Stimulated activated CD8-positive, alpha-beta memory T cell treated with anti-CD3 and anti-CD28 coated beads, Interleukin-12 subunit alpha, Interleukin-12 subunit beta, amount 100 ng/mL, for 24 hours (primary cell): ENCODE measurements around the gene ADGRA3.
"Not testable (repeated sequence)": the region's sequence is repeated elsewhere in the genome, so short reads cannot be mapped to it uniquely, and the experiment has no call there.

Experiments used
- DNase-seq: peaks from one replicate; pipeline ENCODE4 v3.0.0-alpha.2; 2020; ENCODE audit errors: extremely low read depth

Gene ADGRA3

GRCh38 chr4:22444813-22445212, 71.1 kb downstream of the ADGRA3 start:
- DNase-seq: no peak

- no peak for DNase-seq
Measured at GRCh38 chr4:22442956-22443355, 72.9 kb downstream of the ADGRA3 start.

GRCh38 chr4:22440999-22441398, 74.9 kb downstream of the ADGRA3 start:
- no peak for DNase-seq

- no peak for DNase-seq
Measured at GRCh38 chr4:22439947-22440346, 75.9 kb downstream of the ADGRA3 start.

- no peak for DNase-seq
Measured at GRCh38 chr4:22435652-22436051, 80.2 kb downstream of the ADGRA3 start.

- no peak for DNase-seq
Measured at GRCh38 chr4:22434895-22435294, 81.0 kb downstream of the ADGRA3 start.

- DNase-seq: no peak
Measured at GRCh38 chr4:22430626-22431025, 85.2 kb downstream of the ADGRA3 start.

- DNase-seq: no peak
Measured at GRCh38 chr4:22428441-22428840, 87.4 kb downstream of the ADGRA3 start.

- DNase-seq: no peak
Measured at GRCh38 chr4:22427675-22428074, 88.2 kb downstream of the ADGRA3 start.

- no peak for DNase-seq
Measured at GRCh38 chr4:22420291-22420690, 95.6 kb downstream of the ADGRA3 start.

GRCh38 chr4:22417408-22417807, 98.5 kb downstream of the ADGRA3 start:
- DNase-seq: no peak

- no peak for DNase-seq
Measured at GRCh38 chr4:22416403-22416802, 99.5 kb downstream of the ADGRA3 start.

- no peak for DNase-seq
Measured at GRCh38 chr4:22414833-22415232, 101.0 kb downstream of the ADGRA3 start.

GRCh38 chr4:22413471-22413870, 102.4 kb downstream of the ADGRA3 start:
- no peak for DNase-seq

GRCh38 chr4:22412013-22412412, 103.9 kb downstream of the ADGRA3 start:
- DNase-seq: no peak

GRCh38 chr4:22410645-22411247, 105.1 kb downstream of the ADGRA3 start:
- DNase-seq: no peak

GRCh38 chr4:22408474-22408873, 107.4 kb downstream of the ADGRA3 start:
- no peak for DNase-seq

GRCh38 chr4:22407361-22407760, 108.5 kb downstream of the ADGRA3 start:
- no peak for DNase-seq

- no peak for DNase-seq
Measured at GRCh38 chr4:22398671-22399070, 117.2 kb downstream of the ADGRA3 start.

GRCh38 chr4:22391551-22391950, 124.3 kb downstream of the ADGRA3 start:
- no peak for DNase-seq

GRCh38 chr4:22389240-22389870, 126.5 kb downstream of the ADGRA3 start:
- DNase-seq: no peak

- DNase-seq: no peak
Measured at GRCh38 chr4:22385611-22386011, 130.3 kb downstream of the ADGRA3 start.

GRCh38 chr4:22384154-22384553, 131.7 kb downstream of the ADGRA3 start:
- DNase-seq: no peak

- DNase-seq: not testable (repeated sequence)
Measured at GRCh38 chr4:22382216-22382615, 133.7 kb downstream of the ADGRA3 start.
